Left ventricle myocardium inferior (tissue), 1 donor: ENCODE results near the gene ATP13A4. TPM values are rescaled to one million over a fixed set of nuclear protein-coding genes. Genes with fewer than 3 reads are reported as not detected.

Source experiments
- DNase-seq: peaks from one replicate; pipeline ENCODE4 v3.0.0-alpha.2; 2020
- H3K27ac ChIP-seq: fragments of 200-600 bp; replicated peaks from 2 replicates; pipeline ENCODE4 v1.8.0; 2021
- H3K27me3 ChIP-seq: fragments of 200-600 bp; 2 replicates; pipeline ENCODE4 v1.8.0; 2021; ENCODE audit warnings: low read depth
- H3K36me3 ChIP-seq: fragments of 200-600 bp; 2 replicates; pipeline ENCODE4 v1.8.0; 2021
- H3K4me1 ChIP-seq: fragments of 200-600 bp; 2 replicates; pipeline ENCODE4 v1.8.0; 2021
- H3K4me3 ChIP-seq: fragments of 200-600 bp; 2 replicates; pipeline ENCODE4 v1.8.0; 2021; ENCODE audit warnings: mild to moderate bottlenecking, moderate library complexity
- H3K9me3 ChIP-seq: fragments of 200-600 bp; replicated peaks from 2 replicates; pipeline ENCODE4 v1.8.0; 2021
- intact Hi-C: fragments of 100-400 bp; cut with micrococcal nuclease; formaldehyde crosslinking; loops from one replicate; pipeline ENCODE4 v1.11.0; 2022
- total RNA-seq: library from RNA; stranded (reverse); fragmentation: NEBNext Ultra II Directional; extraction: Animal tissue kit (Norgen Biotek cat#: 25700); gene quantifications from one replicate; pipeline ENCODE4 v1.2.1, GENCODE V29; 2021
- TF ChIP-seq, protein P1 (sequence below): fragments of 200-600 bp; IDR thresholded peaks from 2 replicates; pipeline ENCODE4 v1.8.0; 2021; ENCODE audit warnings: antibody characterized with exemption, mild to moderate bottlenecking, borderline replicate concordance
- donor health status: DM: no; HTN: yes; CAD: no; lungs with severe emphysema.

The ATP13A4 gene
- total RNA-seq, 1 donor from 2014 or later: 0.52 TPM

DNA sequence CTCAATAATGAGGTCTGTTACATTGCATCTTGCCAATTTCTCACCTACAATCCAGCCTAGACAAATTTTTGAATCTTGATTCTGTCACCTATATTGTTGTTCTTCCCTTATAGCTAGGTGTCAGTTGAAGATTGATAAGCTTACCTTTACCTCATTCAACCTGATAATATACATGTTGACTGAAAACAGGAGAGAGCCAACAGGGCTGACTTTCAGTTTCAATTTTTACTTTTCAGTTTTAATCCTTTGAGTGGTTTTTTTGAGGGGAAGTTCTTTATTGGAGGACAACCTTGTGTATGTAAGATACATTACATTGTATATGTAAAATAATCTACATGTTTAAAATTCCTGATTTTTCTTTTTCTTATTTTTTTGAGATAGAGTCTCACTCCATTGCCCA lies 181.9 kb downstream of the ATP13A4 start:
- H3K27ac ChIP-seq: no peak overlapping the region
- intact Hi-C loops: no loop called here
- H3K9me3 ChIP-seq: no peaks in the 10 kb centered on the region
- TF ChIP-seq, protein P1, sequence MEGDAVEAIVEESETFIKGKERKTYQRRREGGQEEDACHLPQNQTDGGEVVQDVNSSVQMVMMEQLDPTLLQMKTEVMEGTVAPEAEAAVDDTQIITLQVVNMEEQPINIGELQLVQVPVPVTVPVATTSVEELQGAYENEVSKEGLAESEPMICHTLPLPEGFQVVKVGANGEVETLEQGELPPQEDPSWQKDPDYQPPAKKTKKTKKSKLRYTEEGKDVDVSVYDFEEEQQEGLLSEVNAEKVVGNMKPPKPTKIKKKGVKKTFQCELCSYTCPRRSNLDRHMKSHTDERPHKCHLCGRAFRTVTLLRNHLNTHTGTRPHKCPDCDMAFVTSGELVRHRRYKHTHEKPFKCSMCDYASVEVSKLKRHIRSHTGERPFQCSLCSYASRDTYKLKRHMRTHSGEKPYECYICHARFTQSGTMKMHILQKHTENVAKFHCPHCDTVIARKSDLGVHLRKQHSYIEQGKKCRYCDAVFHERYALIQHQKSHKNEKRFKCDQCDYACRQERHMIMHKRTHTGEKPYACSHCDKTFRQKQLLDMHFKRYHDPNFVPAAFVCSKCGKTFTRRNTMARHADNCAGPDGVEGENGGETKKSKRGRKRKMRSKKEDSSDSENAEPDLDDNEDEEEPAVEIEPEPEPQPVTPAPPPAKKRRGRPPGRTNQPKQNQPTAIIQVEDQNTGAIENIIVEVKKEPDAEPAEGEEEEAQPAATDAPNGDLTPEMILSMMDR: no peak
- no peaks in the 10 kb centered on the region for H3K27me3 ChIP-seq
- no peaks in the 10 kb centered on the region for H3K4me1 ChIP-seq
- no peak overlapping the region for H3K4me3 ChIP-seq
- no peaks in the 10 kb centered on the region for H3K36me3 ChIP-seq
- no peak for DNase-seq

DNA sequence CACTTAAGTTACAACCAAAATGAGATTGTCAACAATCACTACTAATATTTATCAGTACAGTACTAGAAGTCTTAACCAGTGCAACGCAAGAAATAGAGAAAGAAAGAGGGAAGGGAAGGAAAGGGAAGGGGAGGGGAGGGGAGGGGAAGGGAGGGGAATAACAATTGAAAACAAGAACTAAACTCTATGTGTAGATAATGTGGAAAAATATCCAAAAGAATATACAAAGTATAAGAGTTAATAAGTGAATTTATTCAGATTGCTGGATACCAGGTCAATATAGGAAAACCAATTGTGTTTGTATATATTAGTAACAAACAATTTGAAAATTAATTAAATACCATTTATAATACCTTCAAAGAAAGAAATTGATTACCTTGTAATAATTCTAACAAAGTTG lies 186.8 kb downstream of the ATP13A4 start:
- no peak for DNase-seq
- H3K36me3 ChIP-seq: no peaks in the 10 kb centered on the region
- no peak overlapping the region for H3K27ac ChIP-seq
- TF ChIP-seq, protein P1: no peak
- H3K27me3 ChIP-seq: peaks cover 14% of the 10 kb centered on the region
- H3K4me1 ChIP-seq: no peaks in the 10 kb centered on the region
- H3K9me3 ChIP-seq: no peaks in the 10 kb centered on the region
- H3K4me3 ChIP-seq: no peak overlapping the region
- intact Hi-C loops: no loop called here

DNA sequence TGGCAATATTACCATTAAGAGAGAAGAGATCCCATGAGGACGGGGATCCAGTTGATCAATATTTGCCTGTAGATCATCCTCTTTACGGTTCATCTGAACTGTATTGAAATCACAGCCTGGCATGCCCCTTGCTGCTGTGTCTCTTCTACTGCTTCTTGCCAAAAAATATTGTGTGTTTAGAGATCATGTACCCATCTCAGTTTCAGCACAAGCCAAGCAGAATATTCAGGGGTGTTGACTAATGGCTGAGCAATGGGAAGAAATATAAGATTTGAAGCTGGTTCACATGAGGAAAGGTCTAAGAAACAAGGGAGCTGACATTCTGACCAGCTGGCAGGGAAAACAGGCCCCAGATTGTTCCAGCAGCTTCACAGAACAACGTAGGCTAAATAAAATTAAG lies 197.4 kb downstream of the ATP13A4 start:
- Histone ChIP-seq H3K27ac (no peak overlapping the region), H3K27me3 (no peaks in the 10 kb centered on the region), H3K4me1 (no peaks in the 10 kb centered on the region), H3K36me3 (no peaks in the 10 kb centered on the region), H3K9me3 (no peaks in the 10 kb centered on the region), H3K4me3 (no peak overlapping the region)
- DNase-seq: no peak
- intact Hi-C loops: no loop called here
- TF ChIP-seq, protein P1: no peak

DNA sequence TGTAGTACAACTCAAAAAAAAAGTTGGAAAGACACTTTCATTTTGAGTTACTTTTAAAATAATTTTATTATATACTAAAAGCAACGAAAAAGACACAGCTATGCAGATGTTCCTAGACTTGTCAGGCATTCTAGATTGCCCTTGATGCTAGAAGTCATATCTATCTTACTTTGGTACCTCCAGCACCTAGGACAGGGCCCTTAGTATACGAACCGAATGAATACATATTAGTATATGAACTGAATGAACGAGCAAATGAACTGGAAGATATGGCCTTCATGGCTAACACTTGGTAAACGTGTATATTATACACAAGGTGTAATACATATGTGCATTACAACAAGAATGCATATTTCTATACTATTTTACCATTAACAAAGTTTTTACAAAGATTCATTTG lies 200.3 kb downstream of the ATP13A4 start:
- no peak for DNase-seq
- no peaks in the 10 kb centered on the region for H3K9me3 ChIP-seq
- H3K36me3 ChIP-seq: no peaks in the 10 kb centered on the region
- intact Hi-C loops: no loop called here
- H3K27me3 ChIP-seq: no peaks in the 10 kb centered on the region
- H3K4me3 ChIP-seq: no peak overlapping the region
- TF ChIP-seq, protein P1: no peak
- H3K27ac ChIP-seq: no peak overlapping the region
- H3K4me1 ChIP-seq: peaks cover 12% of the 10 kb centered on the region

Other genes starting within 250 kb of the ATP13A4 start
- not detected for gene ATP13A5, start 176.1 kb downstream of the ATP13A4 start, total RNA-seq
- gene OPA1, start 38.3 kb upstream of the ATP13A4 start, total RNA-seq: 124 TPM